Measurements from ENCODE around the gene RCHY1.

RCHY1 gene

DNA sequence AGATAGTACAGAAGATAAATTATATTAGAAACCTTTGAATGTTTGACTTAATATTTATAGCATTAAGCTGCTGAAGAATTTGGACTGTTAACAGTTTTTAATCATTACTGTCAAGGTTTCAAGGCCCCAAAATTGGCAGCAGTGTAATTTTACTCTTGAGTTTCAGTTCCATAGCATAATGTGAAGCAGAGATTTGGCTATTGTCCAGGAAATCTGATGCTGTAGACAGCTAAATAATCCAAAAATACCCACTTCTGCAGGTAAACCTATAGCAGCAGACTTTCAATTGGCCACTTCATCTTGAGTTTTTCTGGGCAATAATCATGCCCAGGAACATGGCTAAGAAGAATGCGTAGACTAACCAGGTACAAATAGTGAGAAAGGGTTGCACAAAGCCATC, 85.0 kb downstream of the RCHY1 start:
- DNase-seq (ENCODE audit: low spot score) = no peak
- no peak for FAIRE-seq
